ENCODE results near the gene KRT86.
A peak's percentile ranks its signal among the peaks of the same experiment; 100 is the strongest.
"Not testable (repeated sequence)": the region's sequence is repeated elsewhere in the genome, so short reads cannot be mapped to it uniquely, and the experiment has no call there.

KRT86 gene

DNA sequence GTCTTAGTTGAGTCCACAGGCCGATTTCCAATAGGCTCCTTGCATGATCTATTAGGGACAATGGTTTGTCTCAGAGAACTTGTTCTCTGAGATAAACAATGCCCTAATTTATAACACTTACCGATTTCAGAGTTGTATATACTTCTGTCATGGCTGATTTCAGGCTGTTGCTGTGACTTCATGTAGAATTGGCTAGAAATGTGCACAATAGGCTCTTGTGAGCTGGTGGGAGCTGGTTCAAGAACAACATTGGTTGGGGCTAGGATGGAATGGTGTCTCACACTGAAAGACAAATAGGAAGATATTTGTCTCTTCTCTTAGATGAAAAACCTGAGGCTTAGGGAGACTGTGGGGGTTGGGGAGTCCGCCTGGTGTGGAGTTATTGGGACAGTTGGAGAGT, 6.7 kb upstream of the KRT86 start:
- DNase-seq (ENCODE audit: low spot score) = no peak

DNA sequence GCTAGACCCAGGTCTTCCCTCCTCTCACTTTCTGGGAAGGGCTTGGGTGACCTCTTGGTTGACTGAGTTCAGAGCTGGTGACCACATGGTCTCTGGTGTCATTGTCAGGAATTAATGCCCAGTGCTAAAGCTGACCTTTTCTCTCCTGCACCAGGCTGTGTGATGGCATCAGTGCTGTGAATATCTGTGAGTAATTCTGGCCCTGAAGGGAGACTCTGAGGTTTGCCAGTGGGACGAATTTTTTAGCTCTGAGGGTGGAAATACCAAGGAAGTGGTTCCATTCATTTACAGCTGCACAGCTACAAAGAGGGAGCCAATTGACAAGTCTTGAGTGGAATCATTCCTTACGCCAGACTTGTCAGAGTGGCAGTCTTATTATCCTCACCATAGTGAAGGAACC, 6.2 kb upstream of the KRT86 start:
- no peak for DNase-seq (ENCODE audit: low spot score)

DNA sequence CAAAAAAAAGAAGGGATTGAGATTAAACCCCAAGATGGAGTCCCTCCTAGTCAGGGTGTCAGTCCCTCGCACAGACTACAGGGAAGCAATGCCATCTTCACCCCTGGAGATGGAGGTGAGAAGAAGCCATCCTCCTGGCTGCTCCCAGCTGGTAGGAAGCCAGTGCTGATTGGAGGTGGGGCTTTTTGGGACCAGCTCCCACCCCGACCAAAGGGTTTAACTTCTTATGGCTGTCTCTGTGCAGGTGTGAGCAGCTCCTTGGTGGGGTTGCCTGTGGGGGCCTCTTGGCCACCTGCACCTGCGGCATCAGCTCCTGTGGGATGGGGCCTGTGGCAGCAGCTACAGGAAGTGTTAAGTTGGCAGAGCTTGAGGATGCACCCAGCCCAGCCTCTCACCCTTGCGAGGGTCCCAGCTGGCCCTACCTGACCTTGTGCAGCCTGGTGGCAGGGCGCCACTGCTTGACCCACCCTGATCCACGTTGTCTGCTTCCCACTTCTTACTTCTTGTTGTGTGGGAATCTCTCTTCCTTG, 3.8 kb upstream of the KRT86 start:
- DNase-seq (ENCODE audit: low spot score) = no peak

DNA sequence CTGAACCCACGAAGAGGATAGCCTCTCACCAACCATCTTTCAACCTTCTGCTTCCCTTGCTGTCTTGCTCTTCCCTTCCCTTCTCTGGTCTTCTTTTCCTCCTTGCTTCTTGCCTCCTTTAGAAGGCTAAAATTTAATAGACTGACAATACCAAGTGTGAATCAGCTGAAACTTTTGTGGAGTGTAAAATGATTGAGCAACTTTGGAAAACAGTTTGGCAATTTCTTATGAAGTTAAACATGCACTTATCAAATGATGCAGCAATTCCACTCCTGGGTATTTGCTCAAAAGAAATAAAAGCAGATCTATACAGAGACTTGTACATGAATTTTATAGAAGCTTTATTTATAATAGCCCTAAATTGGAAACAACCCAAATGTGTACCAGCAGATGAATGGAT, 3.3 kb upstream of the KRT86 start:
- no peak for DNase-seq (ENCODE audit: low spot score)

DNA sequence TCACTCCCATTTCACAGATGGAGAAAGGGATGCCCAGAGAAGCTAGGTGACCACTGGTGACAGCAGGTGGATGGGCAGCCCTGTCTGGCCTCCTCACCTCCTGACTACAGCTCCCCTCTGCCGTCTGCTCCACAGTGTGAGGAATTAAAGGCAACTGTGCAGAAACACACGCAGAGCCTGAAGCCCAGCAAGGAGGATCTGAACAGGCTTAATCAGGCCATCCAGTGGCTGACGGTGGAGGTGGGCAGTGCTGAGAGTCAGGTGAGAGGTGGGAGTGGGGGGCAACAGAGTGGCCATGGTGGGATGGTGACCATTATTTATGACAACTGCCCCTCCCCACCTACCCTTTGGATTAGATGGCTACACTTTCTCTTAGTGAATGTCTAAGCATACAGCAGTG, 1.2 kb downstream of the KRT86 start:
- DNase-seq (ENCODE audit: low spot score) = no peak

DNA sequence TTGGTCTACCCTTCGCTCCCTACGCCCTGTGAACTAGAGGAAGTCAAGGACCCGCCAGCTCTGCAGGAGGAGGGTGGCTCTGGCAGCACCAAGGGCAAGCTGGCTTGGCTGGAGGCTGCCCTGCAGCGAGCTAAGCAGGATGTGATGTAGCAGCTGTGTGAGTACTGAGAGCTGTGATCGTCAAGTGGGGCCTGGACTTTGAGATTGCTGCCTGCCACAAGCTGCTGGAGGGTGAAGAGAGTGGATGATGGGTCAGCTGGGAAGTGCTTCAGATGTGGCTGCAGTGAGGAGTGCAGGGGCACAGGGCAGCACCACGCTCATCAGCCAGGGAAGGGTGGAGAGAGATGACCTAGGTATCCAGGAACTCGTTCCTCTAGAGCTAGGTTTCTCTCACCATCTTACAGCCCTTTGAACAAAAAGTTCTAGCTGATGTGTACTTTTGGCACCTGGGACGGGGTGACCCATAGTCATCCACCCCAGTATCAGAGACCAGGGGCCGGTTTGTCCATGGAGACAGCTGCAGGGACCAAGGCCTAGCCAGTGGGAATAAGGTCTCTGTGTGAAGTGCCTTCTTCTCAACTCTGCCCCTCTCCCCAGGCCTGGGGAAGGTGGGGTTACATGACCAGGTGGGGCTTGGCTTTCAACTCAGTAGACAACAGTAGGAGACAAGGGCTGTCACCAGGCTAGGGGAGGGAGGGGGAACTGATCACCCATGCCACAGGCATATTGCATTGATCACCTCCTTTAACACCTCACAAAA, 3.2 kb downstream of the KRT86 start:
- DNase-seq (ENCODE audit: low spot score) = no peak

DNA sequence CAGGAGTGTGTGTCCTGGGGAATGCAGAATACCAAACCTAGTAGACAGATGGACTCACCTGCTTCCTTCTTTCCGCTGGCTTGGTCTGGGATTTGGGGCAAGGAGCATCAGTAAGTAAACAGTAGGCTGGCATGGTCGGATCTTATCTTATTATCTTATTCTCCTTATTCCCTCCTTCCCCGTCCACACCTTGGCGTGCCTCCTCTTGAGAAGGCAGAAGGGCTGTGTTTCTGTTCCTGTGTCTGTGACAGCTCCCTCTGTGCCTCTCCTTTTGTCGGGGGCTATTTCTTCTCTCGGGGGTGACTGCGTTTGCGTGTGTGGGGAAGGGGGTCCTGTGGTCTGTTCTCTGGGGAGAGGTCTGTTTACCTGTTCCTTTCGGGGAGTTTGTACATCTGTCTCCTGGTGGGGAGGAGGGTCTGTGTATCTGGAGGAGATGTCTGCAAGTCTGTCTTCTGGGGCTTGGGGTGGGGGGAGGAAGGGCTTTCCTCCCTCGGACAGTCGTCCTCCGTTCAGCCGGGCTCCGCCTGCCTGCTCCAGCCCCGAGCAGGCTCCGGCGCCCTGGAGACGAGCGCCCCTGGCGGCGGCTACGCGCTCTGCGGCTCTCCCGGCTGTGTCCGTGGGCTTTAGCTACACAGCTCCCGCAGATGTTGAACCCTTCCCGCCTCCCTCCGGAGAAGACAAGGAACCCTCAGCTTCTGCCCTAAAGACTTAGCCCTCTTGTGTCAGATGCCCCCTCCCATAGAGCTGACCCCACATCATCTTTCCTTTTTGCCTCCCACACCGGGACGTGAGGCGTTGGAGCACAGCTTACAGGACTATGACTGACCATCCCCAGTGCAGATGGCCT, 4.4 kb downstream of the KRT86 start:
- DNase-seq (ENCODE audit: low spot score) = peak; percentile 59

DNA sequence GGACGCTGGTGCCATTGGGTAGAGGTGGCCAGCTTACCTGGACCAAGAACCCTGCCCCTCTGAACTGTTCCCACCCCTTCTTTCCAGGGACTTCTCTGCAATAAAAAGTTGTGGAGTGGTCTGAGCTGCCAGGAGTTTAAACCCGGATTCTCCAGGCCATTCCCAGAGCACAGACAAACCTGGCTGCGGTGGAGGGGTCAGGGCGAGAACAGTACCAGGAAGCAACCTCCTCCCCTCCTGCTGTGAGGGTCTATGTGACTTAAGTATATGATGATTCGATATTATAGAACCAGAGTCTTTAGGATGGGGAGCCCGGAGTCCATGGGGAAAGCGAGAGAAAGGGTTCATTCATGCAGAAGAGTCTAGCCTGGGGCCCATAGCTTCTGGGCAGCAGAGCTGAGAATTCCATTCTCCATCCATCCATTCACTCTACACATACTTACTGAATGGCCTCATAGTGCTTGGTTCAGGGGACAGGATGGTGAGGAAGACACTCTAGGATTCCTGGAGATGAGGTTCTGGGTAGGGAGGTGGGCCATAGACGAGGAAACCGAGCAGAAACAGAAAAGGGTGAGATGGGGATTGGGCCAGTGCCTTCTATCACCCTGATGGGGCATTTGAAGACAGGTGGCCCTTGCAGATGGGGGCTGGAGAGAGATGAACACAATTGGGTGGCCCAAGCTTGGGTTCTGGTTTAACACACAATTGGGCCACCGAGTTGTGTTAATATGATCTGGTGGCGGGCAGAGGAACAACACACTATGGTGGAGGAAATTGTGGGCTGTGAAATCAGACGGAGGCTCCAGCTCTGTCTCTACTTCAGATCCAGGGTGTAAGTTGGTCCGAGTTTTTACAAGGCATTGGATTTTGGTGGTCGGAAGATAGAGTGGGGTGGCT, 5.2 kb downstream of the KRT86 start:
- DNase-seq (ENCODE audit: low spot score) = no peak

DNA sequence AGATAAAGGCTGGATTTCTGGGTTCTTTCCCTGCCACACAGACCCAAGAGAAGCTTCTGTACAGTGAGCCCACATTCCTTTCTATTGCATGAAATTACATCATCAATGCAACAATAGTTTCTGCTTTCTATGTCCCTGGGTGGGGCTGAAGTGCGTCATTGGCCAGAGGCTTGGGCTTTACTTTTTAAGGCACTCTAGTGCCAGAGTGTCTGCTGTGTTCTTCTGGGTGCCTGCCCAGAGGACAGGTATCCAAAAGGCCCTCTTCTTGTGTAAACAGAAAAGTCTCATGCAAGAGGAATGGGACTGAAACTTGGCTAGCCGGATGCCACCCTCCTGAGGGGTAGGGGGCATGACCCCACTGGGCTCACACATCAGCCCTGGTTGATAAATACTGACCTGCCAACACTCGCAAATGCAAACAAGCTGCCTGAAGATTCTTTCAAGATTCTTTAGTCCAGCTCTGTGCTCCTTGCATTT, 5.9 kb downstream of the KRT86 start:
- no peak for DNase-seq (ENCODE audit: low spot score)

DNA sequence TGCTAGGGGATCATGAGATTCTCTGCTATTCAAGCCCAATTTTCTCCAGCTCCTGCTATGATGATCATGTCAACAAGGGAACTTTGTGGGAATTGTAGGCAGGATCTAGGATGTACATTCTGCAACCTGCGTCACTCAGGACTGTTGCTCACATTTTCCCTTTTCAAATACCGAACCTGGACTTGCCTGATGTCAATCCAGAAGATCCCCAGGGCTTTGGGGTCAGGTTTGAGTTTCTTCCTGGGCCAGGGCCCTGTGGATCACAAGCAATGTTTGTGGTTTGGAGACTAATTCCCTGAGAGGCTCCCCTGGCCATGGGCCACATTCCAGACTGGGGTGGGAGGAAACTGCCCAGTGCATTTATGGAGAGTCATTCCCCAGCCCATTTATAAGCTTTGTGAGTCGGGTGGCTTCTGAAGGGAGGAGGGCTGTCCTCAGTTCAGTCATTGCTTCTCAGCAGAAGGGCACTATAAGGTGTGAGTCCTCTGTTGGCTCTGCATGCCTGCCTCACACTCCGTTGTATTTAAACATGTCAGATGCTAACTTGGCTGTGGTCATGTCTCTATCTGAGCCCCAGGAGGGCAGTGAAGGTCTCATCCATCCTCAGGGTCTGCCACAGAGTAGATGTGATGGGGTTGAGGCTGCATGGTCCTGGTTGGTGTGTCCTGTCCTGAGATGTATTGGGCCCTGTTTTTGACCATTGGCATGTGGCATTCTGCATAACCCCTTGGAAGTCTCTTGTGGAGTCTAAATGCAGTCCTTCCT, 6.5 kb downstream of the KRT86 start:
- no peak for DNase-seq (ENCODE audit: low spot score)

DNA sequence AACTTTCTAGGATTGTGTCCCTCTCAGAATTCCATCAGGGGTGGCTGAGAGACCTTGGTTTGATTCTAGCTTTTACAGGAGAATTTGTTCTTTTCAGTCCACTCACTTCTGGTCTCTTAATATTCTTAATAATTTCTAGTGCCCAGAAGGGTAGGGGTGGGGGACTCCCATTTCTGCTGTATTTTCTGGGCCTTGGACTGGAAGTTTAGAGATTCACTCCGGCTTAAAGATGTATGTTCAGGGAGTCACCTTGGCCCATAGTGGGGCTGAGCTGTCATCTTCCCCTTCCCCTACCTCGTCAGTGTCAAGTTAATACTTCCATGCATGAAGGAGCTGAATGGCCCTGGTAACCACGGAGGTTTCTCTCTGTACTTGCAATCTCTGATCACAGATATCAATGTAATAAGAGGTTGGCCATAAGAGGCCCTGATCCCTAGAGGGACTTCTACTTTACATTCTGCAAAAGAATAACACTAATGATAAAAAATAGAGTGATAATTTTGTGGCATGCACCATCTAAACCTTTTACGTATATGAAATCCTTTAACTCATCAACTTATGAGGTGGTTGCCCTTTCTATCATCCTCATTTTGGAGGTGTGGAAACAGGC, 10.2 kb downstream of the KRT86 start:
- DNase-seq (ENCODE audit: low spot score) = no peak

DNA sequence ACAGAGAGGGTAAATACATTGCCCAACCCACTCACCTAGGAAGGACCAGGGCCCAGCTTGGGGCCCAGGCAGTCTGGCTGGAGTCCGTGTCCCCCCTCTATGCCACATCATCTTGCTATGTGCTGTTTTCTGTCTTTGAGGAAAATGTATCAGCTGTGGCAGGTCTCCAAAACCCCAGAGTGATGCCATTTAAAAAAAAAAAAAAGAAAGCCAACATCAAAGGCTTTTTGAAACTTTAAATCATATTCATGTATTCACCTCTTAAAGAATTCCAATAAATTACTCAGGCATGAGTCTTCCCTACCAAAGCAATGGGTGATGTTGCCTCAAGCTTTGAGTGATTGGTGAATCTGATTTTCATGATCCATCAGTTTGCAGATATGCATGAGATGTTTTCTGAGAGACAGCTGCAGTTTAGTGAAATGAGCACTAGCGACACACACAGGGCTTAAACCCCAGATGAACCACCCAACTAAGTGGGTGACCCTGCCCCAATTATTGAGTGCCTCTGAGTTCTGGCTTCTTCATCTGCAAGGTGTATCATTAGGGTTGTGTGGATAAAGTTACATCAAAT, 10.8 kb downstream of the KRT86 start:
- no peak for DNase-seq (ENCODE audit: low spot score)

DNA sequence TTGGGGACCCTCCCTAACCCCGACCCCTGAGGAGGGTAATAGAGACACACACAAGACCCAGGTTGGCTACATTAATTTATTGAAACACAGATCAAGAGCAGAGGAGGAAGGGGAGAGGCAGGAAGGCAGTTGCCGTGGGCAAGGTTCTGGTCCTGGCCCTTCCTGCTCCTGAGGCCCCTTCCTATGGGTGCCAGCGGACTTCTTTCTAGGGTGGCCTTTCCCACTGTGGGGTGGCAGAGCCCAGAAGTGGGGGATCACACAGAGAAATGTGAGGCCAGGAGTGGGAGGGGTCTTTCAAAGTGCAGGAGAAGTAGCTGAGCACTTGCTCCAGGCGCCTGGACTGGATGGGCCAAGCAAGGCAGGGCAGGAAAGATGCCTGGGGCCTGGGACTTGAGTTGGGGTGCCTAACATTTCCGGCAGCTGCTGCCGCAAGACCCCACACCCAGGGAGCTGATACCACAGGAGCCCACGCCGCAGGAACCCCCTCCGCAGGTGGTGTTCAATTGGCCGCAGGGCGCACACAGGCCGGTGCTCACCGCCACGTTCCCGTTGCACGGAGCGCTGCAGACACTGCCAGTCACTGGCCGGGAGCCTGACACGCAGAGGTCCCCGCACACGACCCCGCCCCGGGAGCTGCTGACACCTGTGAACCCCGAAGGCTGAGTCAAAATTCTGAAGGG, 11.5 kb downstream of the KRT86 start:
- no peak for DNase-seq (ENCODE audit: low spot score)

DNA sequence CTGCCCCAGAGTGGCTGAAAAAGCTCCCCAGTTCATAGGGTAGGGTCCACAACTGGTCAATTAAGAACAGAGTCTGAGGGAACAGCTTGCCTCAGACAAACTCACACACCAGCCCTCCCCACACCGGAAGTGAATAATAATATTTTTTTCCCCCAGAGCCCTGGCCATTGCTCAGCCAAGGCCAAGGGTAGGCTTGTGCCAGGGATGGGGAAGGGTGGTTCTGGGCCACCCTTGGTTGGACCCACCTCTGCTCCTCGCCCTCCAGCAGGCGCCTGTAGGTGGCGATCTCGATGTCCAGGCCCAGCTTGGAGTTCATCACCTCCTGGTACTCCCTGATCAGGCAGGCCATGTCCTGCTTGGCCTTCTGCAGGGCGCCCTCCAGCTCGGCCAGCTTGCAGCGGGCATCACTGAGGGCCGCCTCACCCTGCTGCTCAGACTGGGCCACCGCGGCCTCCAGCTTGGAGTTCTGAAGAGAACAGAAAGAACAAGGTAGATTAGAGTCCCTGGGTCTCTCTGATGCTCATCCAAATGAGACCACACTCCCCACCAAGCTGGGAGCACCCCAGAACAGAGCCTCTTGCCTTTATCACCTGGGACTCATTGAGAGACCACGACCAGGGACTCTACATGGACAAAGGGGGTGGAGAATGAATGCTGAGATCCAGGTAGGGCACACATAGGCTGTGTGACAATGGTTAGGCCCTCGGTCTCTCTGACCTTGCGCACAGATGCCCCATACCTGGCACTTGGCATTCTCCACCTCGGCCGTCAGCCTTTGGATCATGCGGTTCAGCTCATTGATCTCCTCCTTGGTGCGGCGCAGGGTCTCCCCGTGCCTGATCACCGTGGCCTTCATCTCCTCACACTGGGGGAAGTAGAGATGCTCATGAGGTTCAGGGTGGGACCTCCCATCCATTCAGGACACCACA, 12.7 kb downstream of the KRT86 start:
- not testable (repeated sequence) for DNase-seq (ENCODE audit: low spot score)

DNA sequence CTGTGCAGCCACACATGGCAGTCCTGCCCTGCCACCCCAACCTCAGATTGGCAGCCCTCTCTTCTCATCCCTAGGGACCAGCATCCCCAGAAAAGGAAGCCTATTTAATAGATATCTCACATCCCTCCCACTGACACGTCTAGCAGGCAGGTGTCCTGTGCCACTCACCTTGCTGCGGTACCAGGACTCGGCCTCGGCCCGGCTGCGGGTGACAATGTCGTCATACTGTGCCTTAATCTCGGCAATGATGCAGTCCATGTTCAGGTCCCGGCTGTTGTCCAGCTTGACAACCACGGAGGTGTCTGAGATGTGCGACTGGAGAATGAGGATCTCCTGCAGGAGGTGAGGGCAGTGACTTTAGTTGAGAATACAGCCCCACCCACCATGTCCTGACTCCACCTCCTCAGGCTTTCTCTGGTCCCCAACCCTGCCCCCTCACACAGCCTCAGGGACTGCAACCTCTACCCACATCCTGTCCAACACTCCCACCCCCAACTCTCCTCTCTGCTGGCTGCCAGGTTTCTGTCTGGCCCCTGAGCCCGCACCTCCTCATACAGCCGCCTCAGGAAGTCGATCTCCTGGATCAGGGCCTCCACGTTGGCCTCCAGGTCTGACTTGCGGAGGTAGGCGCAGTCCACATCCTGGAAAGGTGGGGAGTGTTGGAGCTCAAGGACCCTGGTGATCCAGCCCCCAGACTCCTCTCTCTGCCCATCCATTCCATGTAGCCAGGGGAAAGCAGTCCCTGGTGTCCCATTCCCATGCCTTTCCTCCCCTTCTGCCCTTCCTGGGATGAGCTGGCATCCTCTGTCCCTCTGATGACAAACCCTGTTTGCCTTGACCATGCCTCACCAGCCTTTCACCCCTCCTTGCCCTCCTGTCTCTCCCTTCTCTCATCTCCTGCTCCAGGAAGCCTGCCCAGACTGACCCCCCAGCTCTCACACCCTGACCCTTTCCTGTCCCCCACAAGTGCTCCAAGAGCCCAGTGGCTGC, 13.7 kb downstream of the KRT86 start:
- DNase-seq (ENCODE audit: low spot score) = not testable (repeated sequence)

DNA sequence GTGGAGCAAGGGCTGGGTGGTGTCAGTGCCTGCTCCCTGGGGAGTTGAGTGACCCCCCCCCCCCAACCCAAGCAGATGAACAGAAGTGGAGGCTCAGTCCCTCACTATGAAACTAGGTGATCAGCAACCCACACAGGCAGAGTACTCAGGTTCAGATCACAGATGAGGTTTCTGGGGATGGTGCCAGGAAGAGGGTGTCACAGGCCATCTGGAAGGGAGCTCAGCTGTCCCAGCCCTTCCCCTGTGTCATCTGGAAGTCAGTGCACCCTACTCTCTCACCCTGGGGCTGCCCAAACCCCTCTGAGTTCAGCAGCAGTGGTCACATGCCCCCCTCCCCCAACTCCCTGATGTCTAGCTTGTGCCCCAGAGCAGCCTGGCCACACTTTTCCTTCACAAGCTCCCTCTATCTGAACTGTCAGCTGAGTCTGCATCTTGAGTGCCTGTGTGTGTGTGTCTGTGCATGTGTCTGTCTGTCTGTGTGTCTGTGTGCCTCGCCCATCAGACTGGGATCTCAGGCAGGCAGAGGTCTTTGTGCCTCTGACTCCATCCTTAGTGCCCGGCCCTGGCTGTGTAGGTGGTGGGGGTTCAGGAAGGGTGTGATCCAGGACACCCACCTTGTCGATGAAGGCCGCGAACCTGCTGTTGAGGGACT, 16.2 kb downstream of the KRT86 start:
- DNase-seq (ENCODE audit: low spot score) = not testable (repeated sequence)
